Stomach smooth muscle (tissue), 2 donors: Measurements from ENCODE around the gene GNAO1.

Experiments used
- H3K27ac ChIP-seq: one replicate; pipeline ENCODE4 v1.7.0; 2013; ENCODE audit warnings: mild to moderate bottlenecking, low read length, inconsistent platforms
- H3K27me3 ChIP-seq, 2 donors: one replicate each; pipeline ENCODE4 v1.7.0; 2013; ENCODE audit warnings: low read length in 2 of 2; ENCODE audit not compliant: insufficient read depth in 2 of 2, control insufficient read depth in 1 of 2
- H3K36me3 ChIP-seq, 2 donors: one replicate each; pipeline ENCODE4 v1.7.0; 2013; ENCODE audit warnings: low read length in 2 of 2; ENCODE audit not compliant: control insufficient read depth in 2 of 2, insufficient read depth in 2 of 2
- H3K4me1 ChIP-seq: one replicate; pipeline ENCODE4 v1.7.0; 2013; ENCODE audit warnings: low read length; ENCODE audit not compliant: control insufficient read depth, insufficient read depth
- H3K4me3 ChIP-seq, 2 donors: one replicate each; pipeline ENCODE4 v1.7.0; 2013; ENCODE audit warnings: low read length in 2 of 2
- H3K9ac ChIP-seq, 2 donors: one replicate each; pipeline ENCODE4 v1.7.0; 2013; ENCODE audit warnings: low read length in 2 of 2, mild to moderate bottlenecking in 1 of 2
- H3K9me3 ChIP-seq, 2 donors: one replicate each; pipeline ENCODE4 v1.7.0; 2013; ENCODE audit warnings: low read length in 2 of 2; ENCODE audit not compliant: control insufficient read depth in 2 of 2
- donor health status: healthy.
- donor health status: Pancreatic carcinoma.

The GNAO1 gene

GRCh38 chr16:56400458-56400857 lies 209.2 kb downstream of the GNAO1 start:
- H3K27me3 ChIP-seq = no peaks in the 10 kb centered on the region
- H3K27ac ChIP-seq = no peak overlapping the region
- no peaks in the 10 kb centered on the region for H3K4me1 ChIP-seq
- no peak overlapping the region for H3K4me3 ChIP-seq
- H3K9ac ChIP-seq = no peak overlapping the region
- peaks cover 34 to 43% of the 10 kb centered on the region in 2 donors for H3K36me3 ChIP-seq
- H3K9me3 ChIP-seq = no peaks in the 10 kb centered on the region

GRCh38 chr16:56401482-56401881 lies 210.2 kb downstream of the GNAO1 start:
- Histone ChIP-seq H3K4me3 (no peak overlapping the region), H3K4me1 (no peaks in the 10 kb centered on the region), H3K9me3 (no peaks in the 10 kb centered on the region), H3K27me3 (no peaks in the 10 kb centered on the region), H3K36me3 (peaks cover 34 to 43% of the 10 kb centered on the region in 2 donors), H3K9ac (no peak overlapping the region), H3K27ac (no peak overlapping the region)

GRCh38 chr16:56405977-56406672 lies 214.8 kb downstream of the GNAO1 start:
- no peaks in the 10 kb centered on the region for H3K27me3 ChIP-seq
- peaks cover 43 to 48% of the 10 kb centered on the region in 2 donors for H3K36me3 ChIP-seq
- no peak overlapping the region for H3K27ac ChIP-seq
- no peak overlapping the region for H3K9ac ChIP-seq
- H3K9me3 ChIP-seq = no peaks in the 10 kb centered on the region
- H3K4me1 ChIP-seq = no peaks in the 10 kb centered on the region
- H3K4me3 ChIP-seq = no peak overlapping the region
